Measurements from ENCODE around the gene HCFC2.
A peak's percentile ranks its signal among the peaks of the same experiment; 100 is the strongest.
"Not testable (repeated sequence)": the region's sequence is repeated elsewhere in the genome, so short reads cannot be mapped to it uniquely, and the experiment has no call there.

Gene HCFC2

GRCh38 chr12:104064031-104064841 is at the start of gene HCFC2:
HCFC2 (plus strand) TSS chr12:104064531; CDS start chr12:104064561, 30 bp downstream.
- peak; percentile 22 for DNase-seq

GRCh38 chr12:104021862-104022261 is 42.5 kb upstream of the HCFC2 start:
- not testable (repeated sequence) for DNase-seq

GRCh38 chr12:104022786-104023185 is 41.5 kb upstream of the HCFC2 start:
- DNase-seq, result no peak

- DNase-seq, result no peak
Observed at GRCh38 chr12:104023710-104024109, 40.6 kb upstream of the HCFC2 start.

GRCh38 chr12:104024348-104024747 is 40.0 kb upstream of the HCFC2 start:
- DNase-seq, result no peak

GRCh38 chr12:104025771-104026170 is 38.6 kb upstream of the HCFC2 start:
- DNase-seq, result no peak

GRCh38 chr12:104026841-104027599 is 37.3 kb upstream of the HCFC2 start:
- DNase-seq, result no peak

GRCh38 chr12:104030596-104030995 is 33.7 kb upstream of the HCFC2 start:
- DNase-seq, result not testable (repeated sequence)

GRCh38 chr12:104036143-104036542 is 28.2 kb upstream of the HCFC2 start:
- DNase-seq, result not testable (repeated sequence)

GRCh38 chr12:104039769-104040168 is 24.6 kb upstream of the HCFC2 start:
- DNase-seq, result not testable (repeated sequence)

- DNase-seq, result no peak
Observed at GRCh38 chr12:104042580-104042979, 21.8 kb upstream of the HCFC2 start.

- no peak for DNase-seq
Observed at GRCh38 chr12:104044158-104044557, 20.2 kb upstream of the HCFC2 start.

- DNase-seq, result no peak
Observed at GRCh38 chr12:104046306-104046705, 18.0 kb upstream of the HCFC2 start.

- DNase-seq, result no peak
Observed at GRCh38 chr12:104048162-104048561, 16.2 kb upstream of the HCFC2 start.

- no peak for DNase-seq
Observed at GRCh38 chr12:104048811-104049210, 15.5 kb upstream of the HCFC2 start.

- DNase-seq, result no peak
Observed at GRCh38 chr12:104049278-104049902, 14.9 kb upstream of the HCFC2 start.

GRCh38 chr12:104049903-104050356 is 14.4 kb upstream of the HCFC2 start, which contains the start of gene GLT8D2:
GLT8D2 (minus strand) TSS chr12:104050187; CDS start chr12:104019648, 30,539 bp downstream.
- no peak for DNase-seq

- DNase-seq, result no peak
Observed at GRCh38 chr12:104050436-104050835, 13.9 kb upstream of the HCFC2 start.

GRCh38 chr12:104054681-104055346 is 9.5 kb upstream of the HCFC2 start:
- DNase-seq, result no peak

GRCh38 chr12:104055686-104056388 is 8.5 kb upstream of the HCFC2 start:
- DNase-seq, result no peak

GRCh38 chr12:104056419-104056972 is 7.8 kb upstream of the HCFC2 start:
- DNase-seq, result no peak

- DNase-seq, result no peak
Observed at GRCh38 chr12:104057771-104058197, 6.5 kb upstream of the HCFC2 start.
